ENCODE measurements around the gene AGA.

Gene AGA

DNA sequence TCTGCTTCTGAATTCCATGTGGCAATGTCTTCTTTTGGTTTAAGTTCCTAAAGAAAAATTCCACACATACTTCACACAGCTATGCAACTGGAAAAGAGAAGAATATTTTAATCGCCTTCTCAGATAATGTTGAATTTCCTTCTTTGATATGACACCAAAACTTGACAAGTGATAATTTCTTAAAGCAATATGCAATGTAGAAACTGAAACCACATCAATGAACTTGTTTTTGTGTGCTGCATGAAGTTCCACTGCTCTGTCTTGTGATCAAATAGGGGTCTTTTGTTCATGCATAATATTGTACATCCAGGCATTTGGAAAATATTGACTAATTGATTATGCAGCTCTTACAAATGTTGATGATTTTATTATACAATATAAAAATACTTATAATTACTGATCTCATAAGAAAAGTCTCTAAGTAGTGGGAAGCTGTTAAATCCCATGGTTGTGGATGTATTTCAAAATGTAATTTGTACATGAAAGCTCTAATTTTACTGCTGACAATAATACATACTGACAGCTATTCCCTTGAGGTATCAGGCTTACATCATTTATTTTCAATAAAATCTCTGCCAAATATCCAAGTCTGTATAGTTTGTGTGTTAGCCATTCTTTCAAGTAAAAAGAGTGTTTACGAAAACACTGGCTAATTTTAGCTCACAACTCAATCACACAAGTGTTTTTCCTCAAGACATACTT lies 56.5 kb downstream of the AGA start:
- no peak for DNase-seq

DNA sequence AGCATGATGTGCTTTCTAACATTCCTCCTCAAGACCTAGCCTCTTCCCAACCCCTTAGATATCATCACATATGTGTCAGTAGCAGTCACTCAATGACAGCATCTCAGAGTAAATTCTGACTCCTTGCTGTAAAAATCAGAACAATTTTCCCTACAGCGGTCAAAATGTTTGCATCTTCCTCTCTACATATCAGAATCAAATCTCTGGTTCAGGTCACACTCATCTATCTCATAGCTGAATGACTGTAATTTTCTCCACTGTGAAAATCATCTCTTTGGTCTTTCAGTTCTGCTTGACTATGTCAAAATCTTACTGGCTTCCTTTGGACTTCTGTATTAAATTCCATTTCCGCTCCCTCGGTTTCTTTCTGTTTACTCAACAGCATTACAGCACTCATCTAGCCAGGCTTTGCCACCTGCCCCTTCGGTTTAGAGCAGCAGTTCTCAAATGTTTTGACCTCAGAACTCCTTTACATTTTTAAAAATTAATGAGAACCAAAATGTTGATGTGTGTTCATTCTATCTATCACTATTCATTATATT lies 57.3 kb downstream of the AGA start:
- DNase-seq = no peak

DNA sequence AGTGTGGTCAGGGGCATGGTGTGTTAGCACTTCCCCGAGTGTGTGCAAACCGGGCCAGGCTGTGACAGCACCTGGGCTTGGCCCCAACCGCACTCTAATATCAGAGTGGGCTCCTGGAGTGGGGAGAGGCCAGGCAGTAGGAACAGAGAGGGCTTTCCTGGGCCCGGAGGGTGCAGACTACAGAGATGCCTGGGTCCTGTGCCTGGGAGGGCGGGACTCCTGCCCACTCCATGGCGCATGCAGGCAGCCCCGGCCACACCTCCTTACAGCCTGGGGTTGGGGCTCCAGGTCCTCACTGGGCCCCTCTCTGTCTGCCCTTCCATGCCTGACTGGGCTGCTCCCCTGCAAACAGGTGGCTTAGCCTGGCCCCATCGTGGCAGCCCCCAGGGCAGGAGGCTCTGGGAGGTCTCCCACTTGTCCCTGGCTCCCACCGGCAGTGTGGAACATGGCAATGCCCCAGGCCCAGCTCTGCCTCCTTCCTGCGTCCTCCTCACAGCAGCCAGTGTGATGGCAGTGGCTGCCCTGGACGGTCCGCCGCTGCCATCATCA lies 60.4 kb downstream of the AGA start:
- DNase-seq = no peak

Measured in NCI-H187 (cell line).